CD4-positive, CD25-positive, alpha-beta regulatory T cell (primary cell): ENCODE measurements around the gene HOXA6. TPM values are rescaled to one million over a fixed set of nuclear protein-coding genes. Genes with fewer than 3 reads are reported as not detected.
A peak's percentile ranks its signal among the peaks of the same experiment; 100 is the strongest.

Experiments used
- ATAC-seq, 2 donors: fragments of 150-1000 bp; cut with Tn5 transposase; one replicate each; pipeline ENCODE4 v1.10.0; 2021; ENCODE audit warnings: low read depth in 2 of 2, moderate number of reproducible peaks in 2 of 2, moderate library complexity in 1 of 2
- DNase-seq, 3 donors: peaks; one replicate each; pipeline versions ENCODE4 v3.0.0 to v3.0.0-alpha.2; 2012 to 2022; ENCODE audit warnings: mixed read lengths in 1 of 3
- H3K27ac ChIP-seq: one replicate; pipeline ENCODE4 v1.7.0; 2013; ENCODE audit warnings: mild to moderate bottlenecking, low read length; ENCODE audit not compliant: insufficient read depth, poor library complexity, severe bottlenecking
- H3K27me3 ChIP-seq: one replicate; pipeline ENCODE4 v1.7.0; 2013; ENCODE audit warnings: low read length; ENCODE audit not compliant: control insufficient read depth, insufficient read depth
- H3K36me3 ChIP-seq: one replicate; pipeline ENCODE4 v1.7.0; 2013; ENCODE audit warnings: mild to moderate bottlenecking, low read length, moderate library complexity; ENCODE audit not compliant: control insufficient read depth, insufficient read depth
- H3K4me1 ChIP-seq: 2 replicates; pipeline ENCODE4 v1.7.0; 2013; ENCODE audit warnings: mild to moderate bottlenecking, low read length; ENCODE audit not compliant: insufficient read depth, control insufficient read depth, poor library complexity, severe bottlenecking
- H3K4me3 ChIP-seq: one replicate; pipeline ENCODE4 v1.7.0; 2013; ENCODE audit warnings: low read depth, mild to moderate bottlenecking, low read length, moderate library complexity
- H3K9me3 ChIP-seq, 2 experiments: 1 replicate in 1 of 2; 2 replicates in 1 of 2; pipeline ENCODE4 v1.7.0; 2013; ENCODE audit warnings: low read length in 2 of 2, mild to moderate bottlenecking in 1 of 2, moderate library complexity in 1 of 2; ENCODE audit not compliant: control insufficient read depth in 2 of 2
- H3K27ac Mint-ChIP-seq, 3 donors: one replicate each; pipeline ENCODE4 v1.8.0; 2020 to 2022; ENCODE audit warnings: mild to moderate bottlenecking in 3 of 3, mixed read lengths in 3 of 3, moderate library complexity in 2 of 3
- H3K27me3 Mint-ChIP-seq: one replicate; pipeline ENCODE4 v1.8.0; 2022; ENCODE audit warnings: mild to moderate bottlenecking, mixed read lengths
- H3K36me3 Mint-ChIP-seq: one replicate; pipeline ENCODE4 v1.8.0; 2020; ENCODE audit warnings: mixed read lengths
- H3K4me1 Mint-ChIP-seq, 4 donors: one replicate each; pipeline ENCODE4 v1.8.0; 2020 to 2022; ENCODE audit warnings: mixed read lengths in 4 of 4, mild to moderate bottlenecking in 1 of 4
- H3K4me3 Mint-ChIP-seq, 4 donors: one replicate each; pipeline ENCODE4 v1.8.0; 2020 to 2022; ENCODE audit warnings: mild to moderate bottlenecking in 4 of 4, mixed read lengths in 4 of 4, moderate library complexity in 3 of 4
- H3K9me3 Mint-ChIP-seq, 7 donors: one replicate each; pipeline ENCODE4 v1.8.0; 2020 to 2022; ENCODE audit warnings: mixed read lengths in 7 of 7, mild to moderate bottlenecking in 3 of 7, moderate library complexity in 2 of 7
- polyA plus RNA-seq, 4 donors: library from polyadenylated mRNA; unstranded; fragments of 300-500 nt; fragmentation: Illumina TruSeq; gene quantifications; one replicate each; pipeline ENCODE4 v1.2.3, GENCODE V29; 2021
- total RNA-seq: library from RNA; stranded (reverse); gene quantifications from one replicate; pipeline ENCODE4 v1.2.3, GENCODE V29; 2022

The HOXA6 gene
- not detected for total RNA-seq
- polyA plus RNA-seq, result not detected

DNA sequence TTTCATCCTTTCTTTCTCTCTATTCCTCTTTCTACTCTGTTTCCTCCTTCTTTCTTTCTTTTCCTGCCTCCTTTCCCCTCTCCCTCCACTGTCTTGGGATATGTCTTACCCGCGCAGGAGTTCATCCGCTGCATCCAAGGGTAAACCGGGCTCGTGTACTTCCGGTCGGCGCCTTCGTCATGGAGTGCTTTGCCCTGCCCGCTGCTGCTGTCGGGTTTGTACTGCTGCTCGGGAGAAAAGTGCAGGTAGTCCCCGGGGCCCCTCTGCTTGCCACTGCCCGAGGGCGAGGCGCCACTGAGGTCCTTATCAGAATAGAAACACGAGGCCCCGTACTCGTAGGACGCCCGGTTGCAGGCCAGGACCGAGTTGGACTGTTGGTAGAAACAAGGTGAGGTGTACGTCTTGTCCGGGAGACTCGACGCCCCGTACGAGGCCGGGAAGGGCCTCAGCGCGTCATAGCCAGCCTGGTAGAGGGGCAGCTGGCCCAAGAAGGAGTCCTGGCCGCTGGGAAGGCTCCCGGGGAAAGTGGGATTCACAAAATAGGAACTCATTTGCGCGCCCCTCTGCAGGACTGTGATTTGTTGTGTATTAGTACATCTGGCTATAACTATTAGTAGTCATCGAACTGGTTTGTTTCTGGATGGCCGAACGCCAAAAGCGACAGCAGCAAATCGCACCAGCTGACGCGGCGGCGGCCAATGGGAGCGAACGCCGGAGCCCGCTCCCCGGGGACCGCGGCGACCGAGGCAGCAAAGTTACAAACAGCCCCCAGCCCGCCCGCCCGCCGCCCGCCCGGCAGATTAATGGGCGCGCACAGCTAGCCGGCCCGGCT lies at the start of gene HOXA6:
HOXA6 (minus strand) TSS at position 576 of the 832 bp plus-strand sequence; CDS start at position 551, 25 bp downstream.
- H3K9me3 Mint-ChIP-seq, result peaks cover 0 to 5% (median 0%) of the 10 kb centered on the region in 7 donors
- Histone ChIP-seq H3K9me3 (no peaks in the 10 kb centered on the region), H3K27ac (no peak within 1 kb of the TSS), H3K4me1 (peaks cover 24% of the 10 kb centered on the region), H3K4me3 (no peak within 1 kb of the TSS), H3K36me3 (no peaks in the 10 kb centered on the region), H3K27me3 (peaks cover 41% of the 10 kb centered on the region)
- H3K27ac Mint-ChIP-seq, result peak within 1 kb of the TSS in 1 of 3 donors; percentile 87
- no peaks in the 10 kb centered on the region for H3K36me3 Mint-ChIP-seq
- DNase-seq, result no peak
- H3K27me3 Mint-ChIP-seq, result peaks cover 69% of the 10 kb centered on the region
- H3K4me3 Mint-ChIP-seq, result peak within 1 kb of the TSS in 2 of 4 donors; percentile 36 to 56
- no peak for ATAC-seq
- peaks cover 0 to 32% (median 17%) of the 10 kb centered on the region in 4 donors for H3K4me1 Mint-ChIP-seq

DNA sequence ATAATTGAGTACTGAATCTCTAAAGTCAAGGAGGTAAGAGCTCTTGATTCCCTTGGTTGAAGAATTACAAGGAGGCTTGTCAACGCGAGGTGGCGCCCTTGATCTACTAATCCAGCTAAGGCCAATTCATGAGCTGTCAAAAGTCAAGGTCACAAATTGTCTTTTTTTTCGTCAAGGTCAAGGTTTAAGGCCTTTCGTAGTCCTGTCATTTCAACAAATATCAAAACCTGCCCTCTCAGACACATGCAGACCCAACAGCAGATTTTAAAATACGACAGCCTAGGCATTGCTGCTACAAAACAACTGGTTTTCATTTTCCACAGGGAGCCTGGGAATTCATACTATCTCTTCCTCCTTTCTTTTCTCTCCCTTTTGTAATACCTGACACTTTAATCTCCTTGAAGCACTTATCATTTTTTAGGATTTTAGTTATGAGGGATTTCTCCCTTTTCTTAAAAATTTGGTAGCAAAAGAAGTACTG lies 48.8 kb upstream of the HOXA6 start:
- Mint-ChIP-seq H3K27ac (no peak overlapping the region), H3K9me3 (peaks cover 0 to 10% (median 0%) of the 10 kb centered on the region in 7 donors), H3K27me3 (peaks cover 85% of the 10 kb centered on the region), H3K36me3 (no peaks in the 10 kb centered on the region), H3K4me3 (peak overlapping the region in 2 of 4 donors; percentile 22 to 70), H3K4me1 (peaks cover 4 to 49% (median 11%) of the 10 kb centered on the region in 4 donors)
- Histone ChIP-seq H3K9me3 (peaks cover 0 to 6% of the 10 kb centered on the region in 2 experiments), H3K27ac (no peak overlapping the region), H3K4me1 (peaks cover 37% of the 10 kb centered on the region), H3K4me3 (no peak overlapping the region), H3K36me3 (no peaks in the 10 kb centered on the region), H3K27me3 (peaks cover 66% of the 10 kb centered on the region)
- peak; percentile 69 to 83 (median 75) for DNase-seq
- ATAC-seq, result peak; percentile 43 to 52

DNA sequence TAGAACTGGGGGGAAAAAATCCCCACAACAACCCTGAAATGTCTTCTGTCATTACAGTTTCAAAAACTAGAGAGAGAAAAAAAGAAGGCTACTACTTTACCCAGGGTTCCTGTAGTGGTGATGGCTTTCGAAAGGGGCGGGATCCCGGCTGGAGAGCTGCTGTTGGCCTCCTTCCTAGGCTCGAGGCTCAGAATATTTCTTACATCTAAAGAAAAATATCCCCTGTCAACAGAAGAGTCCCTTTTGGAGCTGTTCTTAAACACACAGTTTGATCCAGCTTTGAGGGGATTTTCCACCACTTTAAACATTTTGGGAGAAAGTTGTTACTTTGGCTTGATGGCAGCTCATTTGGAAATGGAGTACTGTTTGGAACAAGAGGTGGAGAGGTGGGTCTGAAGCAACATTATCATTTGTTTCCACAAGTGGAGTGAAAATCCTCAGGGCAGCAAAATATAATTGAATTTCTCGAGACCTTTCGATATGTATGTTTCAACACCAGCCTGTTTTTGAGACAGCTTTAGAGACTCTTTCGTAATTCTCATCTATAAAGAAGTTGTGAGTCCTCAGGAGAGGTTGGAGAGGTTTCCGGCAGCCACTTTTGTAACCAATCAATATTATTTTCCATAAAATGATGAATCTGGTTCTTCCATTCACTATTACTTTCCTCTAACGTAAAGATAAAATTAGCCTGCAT lies 47.3 kb upstream of the HOXA6 start:
- peaks cover 0 to 5% (median 0%) of the 10 kb centered on the region in 7 donors for H3K9me3 Mint-ChIP-seq
- peaks cover 4 to 47% (median 9%) of the 10 kb centered on the region in 4 donors for H3K4me1 Mint-ChIP-seq
- peaks cover 26% of the 10 kb centered on the region for H3K4me1 ChIP-seq
- H3K27me3 Mint-ChIP-seq, result peaks cover 90% of the 10 kb centered on the region
- H3K9me3 ChIP-seq, result peaks cover 0 to 6% of the 10 kb centered on the region in 2 experiments
- H3K27ac ChIP-seq, result no peak overlapping the region
- no peak overlapping the region for H3K4me3 ChIP-seq
- ATAC-seq (no peak), DNase-seq (no peak)
- no peak overlapping the region for H3K27ac Mint-ChIP-seq
- H3K36me3 Mint-ChIP-seq, result no peaks in the 10 kb centered on the region
- H3K27me3 ChIP-seq, result peaks cover 73% of the 10 kb centered on the region
- peak overlapping the region in 2 of 4 donors; percentile 6 to 85 for H3K4me3 Mint-ChIP-seq
- no peaks in the 10 kb centered on the region for H3K36me3 ChIP-seq

DNA sequence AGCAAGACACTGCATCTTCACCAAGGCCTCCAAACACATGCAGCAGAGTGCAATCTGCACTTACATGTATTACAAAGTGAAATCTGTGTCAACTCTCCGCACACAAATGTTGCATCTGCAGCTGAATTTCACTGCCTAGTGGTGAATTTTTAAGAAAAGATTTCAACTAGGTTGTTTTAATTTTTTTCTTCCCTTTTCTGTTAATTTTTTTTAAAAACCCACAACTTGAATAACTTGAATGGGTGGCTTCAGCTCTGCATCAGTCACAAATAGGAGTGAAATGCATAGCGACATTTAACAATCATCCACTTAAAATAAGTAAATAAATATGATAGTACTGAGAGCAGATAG lies 46.4 kb upstream of the HOXA6 start:
- DNase-seq, result no peak
- Mint-ChIP-seq H3K4me3 (peak overlapping the region in 2 of 4 donors; percentile 6 to 65), H3K27ac (no peak overlapping the region)

DNA sequence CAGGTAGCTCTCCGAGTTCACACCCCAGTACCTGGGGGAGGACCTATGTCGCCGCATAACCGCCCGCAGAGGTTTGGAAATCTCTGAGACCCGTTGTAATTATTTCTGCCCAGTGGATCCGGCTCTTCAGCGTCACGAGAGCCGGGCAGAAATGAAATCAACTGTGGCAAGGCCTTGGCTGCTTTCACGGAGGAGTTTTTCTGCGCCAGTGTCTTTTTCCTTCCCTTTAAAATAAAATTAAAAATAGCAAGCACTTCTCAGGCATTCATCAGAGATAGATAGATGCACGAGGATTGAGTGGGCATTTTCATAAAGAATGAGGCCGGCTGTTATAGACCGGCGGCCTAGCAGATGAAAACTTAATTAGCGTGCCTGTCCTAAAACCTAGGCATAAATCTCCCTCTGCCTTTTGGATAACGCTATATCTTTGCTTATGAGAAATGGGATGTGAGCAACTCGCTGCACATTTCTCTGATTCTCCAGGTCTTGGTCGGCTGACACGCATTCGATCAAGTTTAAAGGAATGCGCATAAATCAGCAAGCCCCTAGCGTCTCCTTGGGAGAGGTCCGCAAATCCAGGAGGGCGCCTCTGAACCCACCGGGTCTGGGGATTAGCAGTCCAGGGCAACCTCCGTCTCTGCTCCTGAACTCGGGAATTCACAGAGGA lies 45.9 kb upstream of the HOXA6 start:
- H3K27me3 Mint-ChIP-seq, result peaks cover 95% of the 10 kb centered on the region
- ATAC-seq (no peak), DNase-seq (no peak)
- H3K36me3 Mint-ChIP-seq, result no peaks in the 10 kb centered on the region
- peaks cover 0 to 6% (median 0%) of the 10 kb centered on the region in 7 donors for H3K9me3 Mint-ChIP-seq
- H3K27me3 ChIP-seq, result peaks cover 77% of the 10 kb centered on the region
- H3K27ac Mint-ChIP-seq, result no peak overlapping the region
- H3K27ac ChIP-seq, result no peak overlapping the region
- H3K4me1 Mint-ChIP-seq, result peaks cover 8 to 53% (median 16%) of the 10 kb centered on the region in 4 donors
- H3K36me3 ChIP-seq, result no peaks in the 10 kb centered on the region
- peaks cover 30% of the 10 kb centered on the region for H3K4me1 ChIP-seq
- peaks cover 0 to 6% of the 10 kb centered on the region in 2 experiments for H3K9me3 ChIP-seq
- H3K4me3 ChIP-seq, result no peak overlapping the region
- H3K4me3 Mint-ChIP-seq, result peak overlapping the region; percentile 6 to 61 (median 46)

More for the DNA sequence above, 46.4 kb upstream of the HOXA6 start:
- Histone ChIP-seq H3K36me3 (no peaks in the 10 kb centered on the region), H3K27me3 (peaks cover 79% of the 10 kb centered on the region), H3K27ac (no peak overlapping the region), H3K9me3 (peaks cover 0 to 6% of the 10 kb centered on the region in 2 experiments), H3K4me3 (no peak overlapping the region), H3K4me1 (peaks cover 26% of the 10 kb centered on the region)
- Mint-ChIP-seq H3K4me1 (peaks cover 4 to 53% (median 12%) of the 10 kb centered on the region in 4 donors), H3K36me3 (no peaks in the 10 kb centered on the region), H3K9me3 (peaks cover 0 to 5% (median 0%) of the 10 kb centered on the region in 7 donors), H3K27me3 (peaks cover 95% of the 10 kb centered on the region)
- ATAC-seq, result no peak

DNA sequence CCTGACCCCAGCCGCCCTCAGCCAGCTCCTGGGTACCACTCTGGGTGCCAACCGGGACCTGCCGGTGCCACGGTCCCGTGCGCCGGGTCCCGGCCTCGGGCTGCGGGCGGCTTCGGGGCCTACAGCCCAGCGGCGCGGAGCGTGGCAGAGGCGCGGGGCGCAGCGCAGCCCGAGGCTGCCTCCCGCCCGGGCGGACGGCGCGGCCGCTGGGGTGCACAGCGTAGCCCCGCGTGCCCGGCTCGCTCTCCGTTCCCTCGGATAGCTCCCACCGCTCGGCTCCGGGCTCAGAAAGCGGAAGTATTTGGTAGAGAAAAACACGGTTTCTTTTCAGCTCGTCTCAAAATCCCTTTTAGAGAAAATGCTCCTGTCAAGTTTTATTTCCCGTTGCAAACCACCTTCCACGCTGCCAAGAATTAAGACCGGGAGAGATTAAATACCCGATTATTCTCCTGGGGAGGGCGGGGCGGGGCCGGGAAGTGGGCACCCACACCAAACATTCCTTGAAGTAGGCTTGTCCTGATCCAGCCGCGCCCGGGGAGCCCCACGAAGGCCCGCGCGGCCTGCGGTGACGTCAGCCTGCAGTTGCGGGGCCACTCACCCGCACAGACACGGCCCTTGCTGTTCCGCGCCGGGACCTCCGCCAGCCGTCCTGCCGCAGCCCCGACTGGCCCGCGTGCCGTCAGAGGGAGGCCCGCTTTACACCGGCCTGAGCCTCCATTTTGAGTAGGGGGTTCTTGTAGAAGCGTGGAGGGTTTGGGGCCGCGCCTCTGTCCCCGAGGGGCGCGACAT lies 45.2 kb upstream of the HOXA6 start:
- DNase-seq (no peak), ATAC-seq (no peak)
- H3K36me3 ChIP-seq, result no peaks in the 10 kb centered on the region
- no peaks in the 10 kb centered on the region for H3K36me3 Mint-ChIP-seq
- H3K4me3 ChIP-seq, result no peak overlapping the region
- H3K27ac Mint-ChIP-seq, result no peak overlapping the region
- H3K4me1 ChIP-seq, result peaks cover 37% of the 10 kb centered on the region
- peak overlapping the region; percentile 71 to 77 (median 74) for H3K4me3 Mint-ChIP-seq
- peaks cover 73% of the 10 kb centered on the region for H3K27me3 ChIP-seq
- H3K9me3 ChIP-seq, result peaks cover 0 to 4% of the 10 kb centered on the region in 2 experiments
- peaks cover 0 to 6% (median 0%) of the 10 kb centered on the region in 7 donors for H3K9me3 Mint-ChIP-seq
- no peak overlapping the region for H3K27ac ChIP-seq
- H3K4me1 Mint-ChIP-seq, result peaks cover 9 to 53% (median 18%) of the 10 kb centered on the region in 4 donors
- peaks cover 95% of the 10 kb centered on the region for H3K27me3 Mint-ChIP-seq
